Stimulated activated CD4-positive, alpha-beta T cell treated with anti-CD3 and anti-CD28 coated beads, Interleukin-2, amount 100 ng/mL, for 24 hours (primary cell): ENCODE results near the gene NKPD1.
A peak's percentile ranks its signal among the peaks of the same experiment; 100 is the strongest.

Experiments
- DNase-seq, 2 donors: peaks; one replicate each; pipeline ENCODE4 v3.0.0-alpha.2; 2020

NKPD1 gene

GRCh38 chr19:45173816-45174215 is 13.0 kb upstream of the NKPD1 start:
- no peak for DNase-seq

GRCh38 chr19:45172611-45173208 is 11.9 kb upstream of the NKPD1 start:
- DNase-seq: no peak

- peak in 1 of 2 donors; percentile 32 for DNase-seq
Observed at GRCh38 chr19:45172173-45172572, 11.4 kb upstream of the NKPD1 start.

- peak; percentile 35 to 40 for DNase-seq
Observed at GRCh38 chr19:45171211-45171623, 10.4 kb upstream of the NKPD1 start.

GRCh38 chr19:45170146-45171106 is 9.6 kb upstream of the NKPD1 start:
- DNase-seq: no peak

- DNase-seq: no peak
Observed at GRCh38 chr19:45169602-45170001, 8.8 kb upstream of the NKPD1 start.

GRCh38 chr19:45168767-45169351 is 8.1 kb upstream of the NKPD1 start:
- DNase-seq: no peak

DNA sequence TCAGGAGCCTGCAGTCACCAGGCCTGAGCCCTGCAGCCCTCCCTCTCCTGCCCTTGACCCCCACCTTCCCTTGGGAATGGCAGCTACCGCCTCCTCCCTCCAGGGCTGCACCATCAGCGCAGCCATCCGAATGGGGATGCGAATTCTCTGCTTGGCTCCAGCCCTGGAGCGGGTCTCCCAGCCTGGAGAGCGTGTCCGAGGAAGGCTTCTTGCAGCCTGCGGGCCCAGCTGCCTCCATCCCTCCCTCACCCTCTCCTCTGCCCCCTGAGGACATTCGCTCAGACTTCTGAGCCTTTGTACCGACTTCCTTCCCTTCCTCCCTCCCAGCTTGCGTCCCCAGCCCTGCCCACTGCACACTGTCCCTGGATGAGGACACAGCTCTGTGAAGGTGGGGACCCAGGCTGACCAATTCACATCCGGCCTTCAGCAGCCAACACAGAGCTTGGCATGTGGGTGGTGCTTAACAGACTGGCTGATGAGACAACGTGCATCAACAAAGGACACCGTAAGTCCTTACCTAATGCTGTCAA is 6.0 kb upstream of the NKPD1 start:
- DNase-seq: no peak

DNA sequence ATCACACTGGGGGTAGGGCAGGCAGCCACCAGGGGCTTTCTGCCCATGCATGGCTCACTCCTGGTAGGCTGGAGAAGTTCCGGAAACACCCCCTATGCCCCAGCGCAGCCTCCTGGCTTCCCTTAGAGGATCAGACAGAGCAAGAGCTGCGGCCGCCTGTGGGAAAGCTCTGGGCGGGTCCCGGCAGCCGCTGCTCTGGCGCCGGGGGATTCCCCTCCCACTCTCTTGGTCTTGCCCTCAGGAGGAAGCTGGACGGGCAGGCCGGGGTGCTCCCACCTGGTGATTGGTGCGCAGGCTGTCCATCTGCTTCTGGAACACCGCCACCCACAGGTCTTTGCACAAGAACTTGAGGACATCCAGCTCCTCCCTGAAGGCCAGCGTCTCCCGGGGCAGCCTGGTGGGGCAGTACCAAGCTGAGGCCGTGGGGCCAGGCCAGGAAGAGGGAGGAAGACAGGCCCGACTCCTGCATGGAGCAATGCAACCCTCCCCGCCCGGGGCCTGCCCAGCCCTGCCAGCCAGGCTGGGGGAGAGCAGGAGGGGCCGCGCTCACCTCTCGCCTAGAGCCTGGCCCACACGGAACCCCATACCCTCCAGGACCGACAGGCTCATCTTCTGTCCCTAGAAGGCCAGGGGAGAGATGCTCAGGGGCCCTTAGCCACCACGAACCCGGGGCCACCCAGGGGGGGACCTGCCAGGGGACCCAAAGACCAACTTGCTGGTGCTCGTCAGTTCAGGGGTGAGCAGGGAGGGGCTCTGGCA is 4.0 kb upstream of the NKPD1 start:
- DNase-seq: peak; percentile 66 to 74

- DNase-seq: no peak
Observed at GRCh38 chr19:45163751-45164460, 3.1 kb upstream of the NKPD1 start.

DNA sequence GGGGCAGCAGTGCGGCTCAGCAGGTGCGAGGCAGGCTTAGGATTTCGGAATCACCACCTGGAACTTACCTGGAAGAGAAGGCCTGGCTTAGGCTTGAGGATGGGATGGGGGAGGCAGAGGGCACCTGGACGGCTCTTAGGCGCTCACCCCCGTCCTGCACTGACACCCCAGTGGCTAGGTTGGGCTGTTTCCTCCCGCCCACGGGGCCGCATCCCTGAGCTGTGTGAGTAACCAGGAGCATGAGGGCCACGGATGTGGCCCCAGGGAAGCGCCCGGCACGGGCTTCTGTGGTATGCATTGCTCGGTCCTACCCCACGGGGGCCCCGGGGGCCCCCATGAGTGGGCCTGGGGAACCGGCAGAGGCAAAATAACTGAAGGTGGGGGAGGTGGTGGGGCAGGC is 2.4 kb upstream of the NKPD1 start:
- DNase-seq: no peak

GRCh38 chr19:45162608-45163143 is 1.9 kb upstream of the NKPD1 start:
- no peak for DNase-seq

DNA sequence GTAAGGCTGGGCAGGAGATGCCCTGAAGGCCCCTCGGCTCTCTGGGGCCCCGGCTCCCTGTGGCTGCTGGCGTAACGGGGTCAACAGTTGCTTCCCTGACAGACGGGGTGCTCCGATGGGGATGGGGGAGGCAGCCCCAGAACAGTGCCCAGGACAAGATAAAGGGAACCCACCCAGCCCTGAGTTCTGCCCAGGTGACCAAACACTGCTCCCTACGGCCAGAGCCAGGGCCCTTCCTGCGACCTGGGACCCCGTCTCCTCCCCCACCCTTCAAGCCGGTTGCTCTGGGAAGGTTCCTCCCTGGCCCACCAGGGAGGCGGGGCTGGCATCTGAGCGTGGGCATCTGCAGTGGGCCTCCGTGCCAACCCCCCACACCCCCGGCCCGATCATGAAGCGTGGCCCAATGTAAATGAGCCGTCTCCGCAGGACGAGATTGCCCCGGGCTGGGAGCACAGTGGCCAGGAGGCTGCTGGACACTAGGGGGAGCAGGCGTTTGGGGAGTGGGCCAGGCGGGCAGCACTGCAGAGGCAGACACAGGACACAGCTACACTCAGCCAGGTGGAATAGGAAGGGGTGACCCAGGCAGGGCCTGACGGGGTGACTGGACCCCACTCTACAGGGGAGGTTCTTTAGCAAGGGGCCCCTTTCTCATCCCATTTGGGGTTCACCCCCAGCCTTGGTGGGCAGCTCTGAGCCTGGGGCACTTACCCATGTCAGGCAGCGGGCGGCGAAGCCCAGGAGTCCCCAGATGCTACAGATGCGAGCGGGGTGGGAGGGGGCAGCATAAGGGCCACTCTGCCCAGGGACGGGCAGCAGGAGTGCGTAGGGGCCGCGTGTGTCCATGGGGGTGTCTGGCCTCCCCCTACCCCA is 1.2 kb upstream of the NKPD1 start:
- DNase-seq: no peak

DNA sequence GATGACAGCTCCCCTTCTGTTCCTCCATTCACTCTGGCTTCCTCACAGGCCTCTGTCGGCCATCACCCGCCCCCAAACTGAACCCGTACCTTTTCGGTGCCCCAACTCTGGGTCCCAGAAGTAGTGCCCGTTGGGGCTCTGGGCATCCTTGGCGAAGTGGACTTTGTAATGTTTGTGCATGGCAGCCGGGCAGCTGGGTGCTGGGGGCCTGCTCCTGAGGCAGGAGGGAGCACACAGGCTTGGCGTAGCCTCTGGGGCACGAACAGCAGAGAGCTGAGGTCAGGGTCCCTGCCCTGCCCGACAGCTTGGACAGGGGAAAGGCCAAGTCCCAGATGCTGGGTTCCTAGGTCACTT is 834 bp downstream of the NKPD1 start:
- no peak for DNase-seq

GRCh38 chr19:45159210-45159970 is 1.4 kb downstream of the NKPD1 start:
- DNase-seq: no peak

- DNase-seq: no peak
Observed at GRCh38 chr19:45158503-45159209, 2.1 kb downstream of the NKPD1 start.

GRCh38 chr19:45156751-45157150 is 4.0 kb downstream of the NKPD1 start:
- no peak for DNase-seq

- DNase-seq: no peak
Observed at GRCh38 chr19:45156011-45156630, 4.7 kb downstream of the NKPD1 start.
